Measurements from ENCODE around the gene RARRES1. TPM values are rescaled to one million over a fixed set of nuclear protein-coding genes. Genes with fewer than 3 reads are reported as not detected.

RARRES1 gene
- total RNA-seq, 1 experiment from 2014 or later = 0.81 TPM

- Histone ChIP-seq H3T11ph (ENCODE audit: low read length) (no peak overlapping the region), H2BK15ac (ENCODE audit: low read depth, low read length) (no peak overlapping the region), H4K8ac (replicated peaks; ENCODE audit: insufficient read length, low read depth, low read length) (no peak overlapping the region), H3K27ac (ENCODE audit: insufficient read length, low read depth, low read length) (no peak overlapping the region), H3K14ac (ENCODE audit: insufficient read depth, low read length) (no peak overlapping the region), H3K4me2 (ENCODE audit: insufficient read depth, insufficient read length, low read length) (no peak overlapping the region), H2AFZ (ENCODE audit: low read length) (no peak overlapping the region), H2BK120ac (ENCODE audit: low read depth, low read length, poor library complexity, severe bottlenecking) (no peak overlapping the region), H2AK5ac (ENCODE audit: insufficient read length, low read length) (no peak overlapping the region), H4K5ac (ENCODE audit: insufficient read length, low read depth, low read length) (no peak overlapping the region), H4K20me1 (ENCODE audit: control insufficient read depth, insufficient read depth, insufficient read length) (no peaks in the 10 kb centered on the region), H3K79me1 (ENCODE audit: insufficient read depth, low read depth, low read length, poor library complexity, severe bottlenecking) (no peaks in the 10 kb centered on the region), H3K79me2 (ENCODE audit: insufficient read depth, low read length) (no peaks in the 10 kb centered on the region), H4K91ac (ENCODE audit: insufficient read length, low read depth, low read length) (no peak overlapping the region), H2BK5ac (ENCODE audit: insufficient read length, low read length) (no peak overlapping the region), H2BK20ac (ENCODE audit: low read depth, low read length, poor library complexity, severe bottlenecking) (no peak overlapping the region), H3K27me3 (ENCODE audit: insufficient read depth, low read length) (no peaks in the 10 kb centered on the region), H3K4ac (ENCODE audit: low read depth, low read length) (no peak overlapping the region), H3K4me1 (ENCODE audit: insufficient read depth, low read length) (no peaks in the 10 kb centered on the region), H3K9me3 (ENCODE audit: control insufficient read depth, low read depth, low read length) (no peaks in the 10 kb centered on the region), H3K18ac (ENCODE audit: insufficient read length, low read depth, low read length) (no peak overlapping the region), H3K23ac (ENCODE audit: insufficient read length, low read depth, low read length) (no peak overlapping the region), H3K56ac (ENCODE audit: insufficient read length, low read depth, low read length) (no peak overlapping the region), H3K9ac (ENCODE audit: extremely low read depth, insufficient read length, low read length) (no peak overlapping the region), H2BK12ac (ENCODE audit: insufficient read length, low read depth, low read length) (no peak overlapping the region), H3K23me2 (ENCODE audit: insufficient read length, low read depth, low read length, poor library complexity, severe bottlenecking) (no peaks in the 10 kb centered on the region)
- TF ChIP-seq CTCF (conservative IDR thresholded peaks at IDR 0.05) = no peak
- Mint-ChIP-seq H3K27ac (no peak overlapping the region), H3K36me3 (ENCODE audit: insufficient read depth in 1 of 3, low read depth in 3 of 3) (no peaks in the 10 kb centered on the region; a peak in 2 of 7 replicates), H3K9me3 (no peaks in the 10 kb centered on the region), H3K4me1 (peaks cover 0 to 2% of the 10 kb centered on the region in 2 experiments; a peak in 2 of 4 replicates), H3K4me3 (no peak overlapping the region), H3K27me3 (ENCODE audit: low read depth) (no peaks in the 10 kb centered on the region)
- no CpG with 5 or more reads among the region's 1 CpG for WGBS (ENCODE audit: extremely low coverage, insufficient read length, low lambda C conversion rate)
- DNase-seq = no peak
Observed at GRCh38 chr3:158751316-158751715, 19.1 kb upstream of the RARRES1 start.

Measured in H9 (cell line).